COLO668 (cell line): ENCODE measurements around the gene IDUA.
"Not testable (repeated sequence)": the region's sequence is repeated elsewhere in the genome, so short reads cannot be mapped to it uniquely, and the experiment has no call there.

Source experiments
- DNase-seq: peaks from one replicate; lab custom pipeline; 2025; ENCODE audit not compliant: unreplicated experiment; lab: John Stamatoyannopoulos, UW

IDUA gene

GRCh38 chr4:1043162-1043561 is 56.3 kb downstream of the IDUA start:
- no peak for DNase-seq

GRCh38 chr4:1043651-1044468 is 57.0 kb downstream of the IDUA start:
- peak; percentile 36 for DNase-seq

- no peak for DNase-seq
Observed at GRCh38 chr4:1044469-1045192, 57.8 kb downstream of the IDUA start.

GRCh38 chr4:1045193-1045594 is 58.4 kb downstream of the IDUA start:
- no peak for DNase-seq

- DNase-seq, result no peak
Observed at GRCh38 chr4:1045595-1046201, 58.9 kb downstream of the IDUA start.

GRCh38 chr4:1046581-1047011 is 59.8 kb downstream of the IDUA start:
- DNase-seq, result peak; percentile 78

- no peak for DNase-seq
Observed at GRCh38 chr4:1047106-1047975, 60.5 kb downstream of the IDUA start.

GRCh38 chr4:1047976-1048772 is 61.3 kb downstream of the IDUA start:
- peak; percentile 24 for DNase-seq

GRCh38 chr4:1048773-1049590 is 62.1 kb downstream of the IDUA start:
- no peak for DNase-seq

- DNase-seq, result no peak
Observed at GRCh38 chr4:1049591-1049905, 62.7 kb downstream of the IDUA start.

- DNase-seq, result no peak
Observed at GRCh38 chr4:1050486-1051213, 63.8 kb downstream of the IDUA start.

- no peak for DNase-seq
Observed at GRCh38 chr4:1051472-1051871, 64.6 kb downstream of the IDUA start.

GRCh38 chr4:1052231-1052671 is 65.4 kb downstream of the IDUA start:
- no peak for DNase-seq

GRCh38 chr4:1053080-1053661 is 66.3 kb downstream of the IDUA start:
- no peak for DNase-seq

GRCh38 chr4:1053891-1054290 is 67.0 kb downstream of the IDUA start:
- DNase-seq, result not testable (repeated sequence)
